Suprapubic skin (tissue), 4 donors: ENCODE results near the gene TRIM52. TPM values are rescaled to one million over a fixed set of nuclear protein-coding genes. Genes with fewer than 3 reads are reported as not detected.
A peak's percentile ranks its signal among the peaks of the same experiment; 100 is the strongest.

Experiments used
- DNase-seq, 2 donors: peaks; one replicate each; pipeline ENCODE4 v3.0.0-alpha.2; 2019; ENCODE audit warnings: low spot score in 2 of 2
- H3K27ac ChIP-seq: fragments of 200-600 bp; sonication (generic); one replicate; pipeline ENCODE4 v1.5.1; 2019
- H3K27me3 ChIP-seq: fragments of 200-600 bp; sonication (generic); one replicate; pipeline ENCODE4 v1.5.1; 2019
- H3K36me3 ChIP-seq: fragments of 200-600 bp; sonication (generic); one replicate; pipeline ENCODE4 v1.5.1; 2019
- H3K4me1 ChIP-seq: fragments of 200-600 bp; sonication (generic); one replicate; pipeline ENCODE4 v1.5.1; 2019
- H3K4me3 ChIP-seq: fragments of 200-600 bp; sonication (generic); one replicate; pipeline ENCODE4 v1.5.1; 2019; ENCODE audit warnings: mild to moderate bottlenecking
- H3K9me3 ChIP-seq: fragments of 200-600 bp; sonication (generic); one replicate; pipeline ENCODE4 v1.5.1; 2019
- CTCF ChIP-seq, 2 donors: fragments of 200-600 bp in 1 of 2; fragments of 450-650 bp in 1 of 2; sonication (generic) in 1 of 2; IDR thresholded peaks; one replicate each; pipeline ENCODE4 v1.5.1; 2016 to 2019; ENCODE audit warnings: antibody characterized with exemption in 2 of 2, mild to moderate bottlenecking in 1 of 2, moderate library complexity in 1 of 2
- EP300 ChIP-seq: sonication (generic); formaldehyde crosslinking; IDR thresholded peaks from one replicate; pipeline ENCODE4 v1.6.1; 2017; ENCODE audit warnings: antibody characterized with exemption
- POLR2A ChIP-seq, 2 donors: fragments of 450-650 bp; IDR thresholded peaks; one replicate each; pipeline ENCODE4 v1.6.1; 2017; ENCODE audit warnings: antibody characterized with exemption in 2 of 2, mild to moderate bottlenecking in 2 of 2, moderate library complexity in 2 of 2
- POLR2AphosphoS5 ChIP-seq, 3 donors: sonication (generic); formaldehyde crosslinking; IDR thresholded peaks; one replicate each; pipeline ENCODE4 v1.6.1; 2017; ENCODE audit warnings: antibody characterized with exemption in 3 of 3
- WGBS: methylation state at CpG from one replicate; pipeline ENCODE4 v1.1.5; 2018; 5-methylcytosine and 5-hydroxymethylcytosine counted together
- total RNA-seq, 4 donors: library from RNA; depleted of rRNA; stranded (reverse); fragments of >200 nt; gene quantifications; one replicate each; pipeline ENCODE4 v1.1.0, GENCODE V29; 2016

TRIM52 gene
- total RNA-seq, 4 donors from 2014 or later: 6.7 to 15.4 (median 10.1) TPM

GRCh38 chr5:181232593-181232992, 28.4 kb downstream of the TRIM52 start:
- peaks cover 76% of the 10 kb centered on the region for H3K36me3 ChIP-seq
- H3K9me3 ChIP-seq: no peaks in the 10 kb centered on the region
- no peak overlapping the region for H3K4me3 ChIP-seq
- H3K27me3 ChIP-seq: no peaks in the 10 kb centered on the region
- H3K27ac ChIP-seq: no peak overlapping the region
- no peaks in the 10 kb centered on the region for H3K4me1 ChIP-seq
- no peak for DNase-seq
- TF ChIP-seq POLR2A (IDR thresholded peaks at IDR 0.05) (no peak), POLR2AphosphoS5 (IDR thresholded peaks at IDR 0.05) (no peak), CTCF (IDR thresholded peaks at IDR 0.05) (no peak), EP300 (no peak)
- WGBS: 64% methylated on average over 18 of the region's 18 CpGs

DNA sequence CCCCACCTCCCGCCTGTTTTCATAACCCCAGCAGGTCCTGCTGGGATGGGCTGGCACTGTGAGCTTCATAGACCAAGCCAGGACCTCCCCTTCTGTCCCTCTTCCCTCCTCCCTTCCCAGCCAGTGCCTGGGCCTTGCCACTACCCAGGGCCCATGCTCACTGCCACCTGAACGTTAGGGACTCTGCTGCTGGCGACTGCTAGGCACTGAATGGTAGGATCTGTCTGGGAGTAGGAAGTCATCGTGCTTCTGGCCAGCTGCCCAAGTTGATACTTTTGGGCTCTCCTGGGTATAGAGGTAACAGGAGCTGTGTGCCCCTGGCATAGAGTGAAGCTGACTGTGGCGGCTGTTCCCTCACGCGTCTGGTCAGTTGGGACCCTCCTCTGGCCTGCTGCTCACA, 29.5 kb downstream of the TRIM52 start:
- Histone ChIP-seq H3K4me1 (no peaks in the 10 kb centered on the region), H3K27ac (no peak overlapping the region), H3K36me3 (peaks cover 64% of the 10 kb centered on the region), H3K4me3 (no peak overlapping the region), H3K9me3 (no peaks in the 10 kb centered on the region), H3K27me3 (no peaks in the 10 kb centered on the region)
- WGBS: 88% methylated on average over 7 of the region's 7 CpGs
- no peak for DNase-seq
- TF ChIP-seq POLR2AphosphoS5 (IDR thresholded peaks at IDR 0.05) (no peak), EP300 (no peak), CTCF (IDR thresholded peaks at IDR 0.05) (no peak), POLR2A (IDR thresholded peaks at IDR 0.05) (no peak)

- H3K9me3 ChIP-seq: no peaks in the 10 kb centered on the region
- H3K27ac ChIP-seq: no peak overlapping the region
- H3K4me1 ChIP-seq: no peaks in the 10 kb centered on the region
- H3K4me3 ChIP-seq: no peak overlapping the region
- H3K36me3 ChIP-seq: peaks cover 55% of the 10 kb centered on the region
- WGBS: 85% methylated on average over 6 of the region's 6 CpGs
- no peak for DNase-seq
- no peaks in the 10 kb centered on the region for H3K27me3 ChIP-seq
- TF ChIP-seq EP300 (no peak), CTCF (IDR thresholded peaks at IDR 0.05) (no peak), POLR2A (IDR thresholded peaks at IDR 0.05) (no peak), POLR2AphosphoS5 (IDR thresholded peaks at IDR 0.05) (no peak)
Observed at GRCh38 chr5:181230551-181230950, 30.4 kb downstream of the TRIM52 start.

- peaks cover 3% of the 10 kb centered on the region for H3K4me1 ChIP-seq
- H3K9me3 ChIP-seq: no peaks in the 10 kb centered on the region
- H3K27me3 ChIP-seq: no peaks in the 10 kb centered on the region
- no peak overlapping the region for H3K27ac ChIP-seq
- no peak overlapping the region for H3K4me3 ChIP-seq
- H3K36me3 ChIP-seq: peaks cover 50% of the 10 kb centered on the region
- no peak for DNase-seq
- no peak for TF ChIP-seq POLR2AphosphoS5 (IDR thresholded peaks at IDR 0.05)
- TF ChIP-seq POLR2A (IDR thresholded peaks at IDR 0.05): no peak
- no peak for TF ChIP-seq CTCF (IDR thresholded peaks at IDR 0.05)
- no peak for TF ChIP-seq EP300
- WGBS: 97% methylated on average over 13 of the region's 13 CpGs
Observed at GRCh38 chr5:181229996-181230395, 30.9 kb downstream of the TRIM52 start.

- H3K9me3 ChIP-seq: no peaks in the 10 kb centered on the region
- peak overlapping the region; percentile 83 for H3K4me3 ChIP-seq
- H3K36me3 ChIP-seq: peaks cover 5% of the 10 kb centered on the region
- TF ChIP-seq POLR2A (IDR thresholded peaks at IDR 0.05): no peak
- TF ChIP-seq CTCF (IDR thresholded peaks at IDR 0.05): no peak
- no peak for TF ChIP-seq EP300
- WGBS: 77% methylated on average over 22 of the region's 22 CpGs
- H3K27me3 ChIP-seq: no peaks in the 10 kb centered on the region
- DNase-seq: no peak
- H3K4me1 ChIP-seq: peaks cover 21% of the 10 kb centered on the region
- H3K27ac ChIP-seq: no peak overlapping the region
Observed at GRCh38 chr5:181224390-181225229, 36.3 kb downstream of the TRIM52 start.
